GM12874 (cell line): Measurements from ENCODE around the gene SLC12A6.

Source experiments
- CTCF ChIP-seq: IDR thresholded peaks from 2 replicates; pipeline ENCODE4 v1.5.1; 2011; ENCODE audit warnings: low read depth, mild to moderate bottlenecking, control low read depth, low read length, moderate library complexity; ENCODE audit not compliant: insufficient read depth

SLC12A6 gene

GRCh38 chr15:34366271-34367065 lies 28.9 kb upstream of the SLC12A6 start:
- 0 out of 2 replicates have a peak, but pooled peaks have one; percentile 4 for TF ChIP-seq CTCF

GRCh38 chr15:34365836-34366235 lies 28.3 kb upstream of the SLC12A6 start:
- no peak for TF ChIP-seq CTCF

- no peak for TF ChIP-seq CTCF
These were observed 27.7 kb upstream of the SLC12A6 start for GRCh38 chr15:34365091-34365825.

GRCh38 chr15:34364041-34364440 lies 26.5 kb upstream of the SLC12A6 start:
- TF ChIP-seq CTCF = no peak

- TF ChIP-seq CTCF = no peak
These were observed 24.6 kb upstream of the SLC12A6 start for GRCh38 chr15:34362047-34362773.

- TF ChIP-seq CTCF = no peak
These were observed 23.7 kb upstream of the SLC12A6 start for GRCh38 chr15:34361278-34361677.

- TF ChIP-seq CTCF = no peak
These were observed 22.7 kb upstream of the SLC12A6 start for GRCh38 chr15:34360298-34360697.
